PC-9 (cell line): Measurements from ENCODE around the gene ERC2.

Experiments
- CTCF ChIP-seq: fragments of 200-600 bp; sonication (generic); conservative IDR thresholded peaks from 2 replicates; pipeline ENCODE4 v1.6.1; 2017; ENCODE audit warnings: mixed run types, antibody characterized with exemption, mild to moderate bottlenecking, moderate library complexity
- EZH2 ChIP-seq: fragments of 200-600 bp; sonication (generic); IDR thresholded peaks from 2 replicates; pipeline ENCODE4 v1.8.0; 2017; ENCODE audit warnings: antibody characterized with exemption, low read depth

- TF ChIP-seq EZH2 (no peak), CTCF (no peak)
Measured at GRCh38 chr3:55959471-55960080, 508.7 kb downstream of the ERC2 start.
